OCI-LY7 (cell line): ENCODE results near the gene RFPL3. TPM values are rescaled to one million over a fixed set of nuclear protein-coding genes. Genes with fewer than 3 reads are reported as not detected.

Source experiments
- BruUV-seq: library from RNA; stranded (reverse); fragments of 400-500 nt; replicated peaks from 2 replicates; lab custom pipeline; 2021; lab: Mats Ljungman, UMichigan
- CTCF ChIA-PET: fragments of 300-600 bp; sonication (Branson Sonifier 250); formaldehyde crosslinking; loops from one replicate; lab custom pipeline; 2022; ENCODE audit warnings: antibody characterized with exemption; ENCODE audit not compliant: unreplicated experiment; lab: Charles Lee
- POLR2A ChIA-PET: fragments of 300-600 bp; sonication (Branson Sonifier 250); formaldehyde crosslinking; loops from one replicate; lab custom pipeline; 2022; ENCODE audit warnings: antibody characterized with exemption; lab: Charles Lee
- DNase-seq: peaks from one replicate; pipeline ENCODE4 v3.0.0-alpha.2; 2015; ENCODE audit warnings: low spot score
- H2AFZ ChIP-seq: fragments of 200-600 bp; sonication (generic), shearing (Covaris generic); 2 replicates; pipeline ENCODE4 v1.6.1; 2014; ENCODE audit warnings: mild to moderate bottlenecking, antibody characterized with exemption, low read length, moderate library complexity
- H3K27ac ChIP-seq: fragments of 200-600 bp; sonication (generic); 2 replicates; pipeline ENCODE4 v1.5.1; 2014; ENCODE audit warnings: mixed run types, low read depth, mild to moderate bottlenecking, moderate library complexity, low read length, inconsistent platforms; ENCODE audit not compliant: poor library complexity, severe bottlenecking
- H3K36me3 ChIP-seq: fragments of 200-600 bp; sonication (generic); 2 replicates; pipeline ENCODE4 v1.6.1; 2014; ENCODE audit warnings: mild to moderate bottlenecking, antibody characterized with exemption, low read length, moderate library complexity, mixed read lengths; ENCODE audit not compliant: insufficient read depth
- H3K4me1 ChIP-seq: fragments of 200-600 bp; sonication (generic); 2 replicates; pipeline ENCODE4 v1.5.1; 2014; ENCODE audit warnings: mild to moderate bottlenecking, low read length; ENCODE audit not compliant: insufficient read depth, poor library complexity, severe bottlenecking
- H3K4me2 ChIP-seq: fragments of 200-600 bp; sonication (generic); 2 replicates; pipeline ENCODE4 v1.6.1; 2014; ENCODE audit warnings: mild to moderate bottlenecking, low read length
- H3K4me3 ChIP-seq: fragments of 200-600 bp; sonication (generic); 2 replicates; pipeline ENCODE4 v1.5.1; 2014; ENCODE audit warnings: mild to moderate bottlenecking, low read depth, low read length; ENCODE audit not compliant: poor library complexity, severe bottlenecking
- H3K79me2 ChIP-seq: fragments of 200-600 bp; sonication (generic); 2 replicates; pipeline ENCODE4 v1.6.1; 2016; ENCODE audit warnings: low read depth, mild to moderate bottlenecking, low read length, moderate library complexity, mixed read lengths; ENCODE audit not compliant: insufficient read depth
- H3K9me2 ChIP-seq: fragments of 200-600 bp; sonication (generic); 2 replicates; pipeline ENCODE4 v1.6.1; 2016; ENCODE audit warnings: mild to moderate bottlenecking, low read length, mixed read lengths; ENCODE audit not compliant: insufficient read depth
- H3K9me3 ChIP-seq: fragments of 200-600 bp; sonication (generic); 2 replicates; pipeline ENCODE4 v1.6.1; 2014; ENCODE audit warnings: mild to moderate bottlenecking, mixed run types, low read length, mixed read lengths
- H4K20me1 ChIP-seq: fragments of 200-600 bp; sonication (generic); 2 replicates; pipeline ENCODE4 v1.6.1; 2014; ENCODE audit warnings: mild to moderate bottlenecking, antibody characterized with exemption, low read length, moderate library complexity, mixed read lengths; ENCODE audit not compliant: insufficient read depth
- EZH2phosphoT487 ChIP-seq: fragments of 200-600 bp; sonication (generic); IDR thresholded peaks from 2 replicates; pipeline ENCODE4 v1.6.1; 2018; ENCODE audit warnings: low read depth, borderline replicate concordance, mild to moderate bottlenecking, mixed run types, antibody characterized with exemption, low read length, moderate library complexity, mixed read lengths
- intact Hi-C: fragments of 100-400 bp; cut with micrococcal nuclease; formaldehyde crosslinking; loops from one replicate; pipeline ENCODE4 v1.10.0; 2022; ENCODE audit not compliant: unreplicated experiment
- total RNA-seq, 2 experiments: library from RNA; depleted of rRNA in 1 of 2; stranded (reverse); fragments of >200 nt in 1 of 2; shearing (Covaris generic) in 1 of 2; gene quantifications; 2 replicates each; pipeline ENCODE4 v1.2.3, GENCODE V29; 2014 to 2022
- TF ChIP-seq, protein P1 (sequence below): fragments of 200-600 bp; sonication (generic); conservative IDR thresholded peaks from 2 replicates; pipeline ENCODE4 v1.5.1; 2014; ENCODE audit warnings: mild to moderate bottlenecking, antibody characterized with exemption, low read length, moderate library complexity, mixed read lengths

Gene RFPL3
- total RNA-seq, 2 experiments from 2014 or later = not detected

GRCh38 chr22:32318361-32318760 lies 39.3 kb upstream of the RFPL3 start:
- POLR2A ChIA-PET = no interaction called here
- intact Hi-C loops = no loop called here
- H3K4me1 ChIP-seq = no peaks in the 10 kb centered on the region
- no peak for DNase-seq
- H3K4me3 ChIP-seq = no peak overlapping the region
- no peaks in the 10 kb centered on the region for H3K9me2 ChIP-seq
- H3K27ac ChIP-seq = no peak overlapping the region
- H3K79me2 ChIP-seq = no peaks in the 10 kb centered on the region
- H4K20me1 ChIP-seq = no peaks in the 10 kb centered on the region
- no TSS peak for BruUV-seq
- TF ChIP-seq, protein P1, sequence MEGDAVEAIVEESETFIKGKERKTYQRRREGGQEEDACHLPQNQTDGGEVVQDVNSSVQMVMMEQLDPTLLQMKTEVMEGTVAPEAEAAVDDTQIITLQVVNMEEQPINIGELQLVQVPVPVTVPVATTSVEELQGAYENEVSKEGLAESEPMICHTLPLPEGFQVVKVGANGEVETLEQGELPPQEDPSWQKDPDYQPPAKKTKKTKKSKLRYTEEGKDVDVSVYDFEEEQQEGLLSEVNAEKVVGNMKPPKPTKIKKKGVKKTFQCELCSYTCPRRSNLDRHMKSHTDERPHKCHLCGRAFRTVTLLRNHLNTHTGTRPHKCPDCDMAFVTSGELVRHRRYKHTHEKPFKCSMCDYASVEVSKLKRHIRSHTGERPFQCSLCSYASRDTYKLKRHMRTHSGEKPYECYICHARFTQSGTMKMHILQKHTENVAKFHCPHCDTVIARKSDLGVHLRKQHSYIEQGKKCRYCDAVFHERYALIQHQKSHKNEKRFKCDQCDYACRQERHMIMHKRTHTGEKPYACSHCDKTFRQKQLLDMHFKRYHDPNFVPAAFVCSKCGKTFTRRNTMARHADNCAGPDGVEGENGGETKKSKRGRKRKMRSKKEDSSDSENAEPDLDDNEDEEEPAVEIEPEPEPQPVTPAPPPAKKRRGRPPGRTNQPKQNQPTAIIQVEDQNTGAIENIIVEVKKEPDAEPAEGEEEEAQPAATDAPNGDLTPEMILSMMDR = no peak
- TF ChIP-seq EZH2phosphoT487 = no peak
- no peaks in the 10 kb centered on the region for H3K9me3 ChIP-seq
- no peak overlapping the region for H3K4me2 ChIP-seq
- H2AFZ ChIP-seq = no peak overlapping the region
- H3K36me3 ChIP-seq = no peaks in the 10 kb centered on the region
- CTCF ChIA-PET = no interaction called here

- POLR2A ChIA-PET = no interaction called here
- no peak overlapping the region for H3K27ac ChIP-seq
- CTCF ChIA-PET = no interaction called here
- intact Hi-C loops = no loop called here
- H3K4me1 ChIP-seq = no peaks in the 10 kb centered on the region
- H3K79me2 ChIP-seq = no peaks in the 10 kb centered on the region
- no peak overlapping the region for H2AFZ ChIP-seq
- H3K4me3 ChIP-seq = no peak overlapping the region
- no peaks in the 10 kb centered on the region for H3K36me3 ChIP-seq
- no peaks in the 10 kb centered on the region for H3K9me2 ChIP-seq
- no peak for DNase-seq
- no peak for TF ChIP-seq EZH2phosphoT487
- TF ChIP-seq, protein P1 = no peak
- H3K9me3 ChIP-seq = no peaks in the 10 kb centered on the region
- H3K4me2 ChIP-seq = no peak overlapping the region
- BruUV-seq = no TSS peak
- no peaks in the 10 kb centered on the region for H4K20me1 ChIP-seq
Measured at GRCh38 chr22:32319861-32320406, 37.7 kb upstream of the RFPL3 start.

GRCh38 chr22:32322986-32323385 lies 34.7 kb upstream of the RFPL3 start:
- ChIA-PET CTCF (no interaction called here), POLR2A (no interaction called here)
- TF ChIP-seq EZH2phosphoT487 = no peak
- TF ChIP-seq, protein P1 = no peak
- Histone ChIP-seq H3K27ac (no peak overlapping the region), H3K79me2 (no peaks in the 10 kb centered on the region), H3K4me2 (no peak overlapping the region), H4K20me1 (no peaks in the 10 kb centered on the region), H3K4me3 (no peak overlapping the region), H3K4me1 (no peaks in the 10 kb centered on the region), H3K9me3 (no peaks in the 10 kb centered on the region), H3K9me2 (no peaks in the 10 kb centered on the region), H3K36me3 (no peaks in the 10 kb centered on the region), H2AFZ (no peak overlapping the region)
- intact Hi-C loops = no loop called here
- no TSS peak for BruUV-seq
- no peak for DNase-seq
